Neural crest cell (in vitro differentiated cells): ENCODE results near the gene GPR35. TPM values are rescaled to one million over a fixed set of nuclear protein-coding genes. Genes with fewer than 3 reads are reported as not detected.

Experiments
- DNase-seq: peaks from one replicate; pipeline ENCODE4 v3.0.0; 2021; ENCODE audit warnings: low read depth, mixed read lengths, low spot score
- H3K27ac Mint-ChIP-seq: one replicate; pipeline ENCODE4 v1.8.0; 2021; ENCODE audit warnings: mild to moderate bottlenecking, mixed read lengths; ENCODE audit not compliant: unreplicated experiment
- H3K27me3 Mint-ChIP-seq: 2 replicates; pipeline ENCODE4 v1.8.0; 2021; ENCODE audit warnings: low read depth, mild to moderate bottlenecking, mixed read lengths
- H3K36me3 Mint-ChIP-seq: 2 replicates; pipeline ENCODE4 v1.8.0; 2021; ENCODE audit warnings: low read depth, mild to moderate bottlenecking, mixed read lengths
- H3K4me1 Mint-ChIP-seq: 2 replicates; pipeline ENCODE4 v1.8.0; 2021; ENCODE audit warnings: mixed read lengths
- H3K4me3 Mint-ChIP-seq: one replicate; pipeline ENCODE4 v1.8.0; 2021; ENCODE audit warnings: mild to moderate bottlenecking, mixed read lengths
- H3K9me3 Mint-ChIP-seq: 2 replicates; pipeline ENCODE4 v1.8.0; 2021; ENCODE audit warnings: mixed read lengths
- total RNA-seq: library from RNA; stranded (reverse); gene quantifications from 2 replicates; pipeline ENCODE4 v1.2.1, GENCODE V29; 2021
- TF ChIP-seq, protein P1 (sequence below): fragments of 200-600 bp; sonication (generic); conservative IDR thresholded peaks from 2 replicates; pipeline ENCODE4 v1.5.0; 2021; ENCODE audit warnings: antibody characterized with exemption, mild to moderate bottlenecking

Gene GPR35
- total RNA-seq, 1 donor from 2014 or later = 1.7 TPM

DNA sequence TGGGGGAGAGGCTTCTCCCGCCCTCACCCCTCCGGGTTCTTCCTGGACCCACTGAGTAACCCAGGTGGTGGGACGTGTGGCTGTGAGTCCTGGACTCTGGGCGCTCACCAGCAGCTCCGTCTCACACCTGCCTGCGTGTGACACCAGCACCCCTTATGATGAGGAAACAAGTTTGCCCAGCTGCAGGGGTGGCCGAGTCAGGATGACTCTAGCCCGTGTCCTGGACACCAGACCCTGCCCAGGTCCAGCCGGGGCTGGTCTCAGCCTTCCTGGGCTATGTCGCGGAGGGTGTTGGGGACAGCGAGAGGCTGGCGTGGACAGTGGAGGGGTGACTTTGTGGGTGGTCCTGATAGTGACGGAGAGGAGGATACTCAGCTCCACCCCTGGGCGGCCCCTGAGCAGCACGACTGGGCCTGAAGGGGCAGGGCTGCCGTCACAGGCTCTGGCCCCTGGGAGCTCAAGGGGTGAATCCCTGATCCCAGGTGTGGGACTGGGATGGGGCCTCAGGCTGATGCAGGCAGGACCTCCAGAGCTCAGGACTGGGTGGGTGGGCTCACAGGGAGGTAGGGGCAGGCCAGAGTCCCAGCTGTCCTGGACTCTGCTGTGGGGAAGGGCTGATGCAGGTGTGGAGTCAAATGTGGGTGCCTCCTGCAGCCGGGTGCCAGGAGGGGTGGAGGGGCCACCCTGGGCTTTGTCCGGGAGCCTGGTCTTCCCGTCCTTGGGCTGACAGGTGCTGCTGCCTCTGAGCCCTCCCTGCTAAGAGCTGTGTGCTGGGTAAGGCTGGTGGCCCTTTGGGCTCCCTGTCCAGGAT lies 3.7 kb downstream of the GPR35 start:
- Mint-ChIP-seq H3K36me3 (no peaks in the 10 kb centered on the region), H3K27ac (no peak overlapping the region), H3K27me3 (no peaks in the 10 kb centered on the region), H3K4me3 (no peak overlapping the region), H3K9me3 (peaks cover 9% of the 10 kb centered on the region), H3K4me1 (no peaks in the 10 kb centered on the region)
- DNase-seq = no peak
- TF ChIP-seq, protein P1, sequence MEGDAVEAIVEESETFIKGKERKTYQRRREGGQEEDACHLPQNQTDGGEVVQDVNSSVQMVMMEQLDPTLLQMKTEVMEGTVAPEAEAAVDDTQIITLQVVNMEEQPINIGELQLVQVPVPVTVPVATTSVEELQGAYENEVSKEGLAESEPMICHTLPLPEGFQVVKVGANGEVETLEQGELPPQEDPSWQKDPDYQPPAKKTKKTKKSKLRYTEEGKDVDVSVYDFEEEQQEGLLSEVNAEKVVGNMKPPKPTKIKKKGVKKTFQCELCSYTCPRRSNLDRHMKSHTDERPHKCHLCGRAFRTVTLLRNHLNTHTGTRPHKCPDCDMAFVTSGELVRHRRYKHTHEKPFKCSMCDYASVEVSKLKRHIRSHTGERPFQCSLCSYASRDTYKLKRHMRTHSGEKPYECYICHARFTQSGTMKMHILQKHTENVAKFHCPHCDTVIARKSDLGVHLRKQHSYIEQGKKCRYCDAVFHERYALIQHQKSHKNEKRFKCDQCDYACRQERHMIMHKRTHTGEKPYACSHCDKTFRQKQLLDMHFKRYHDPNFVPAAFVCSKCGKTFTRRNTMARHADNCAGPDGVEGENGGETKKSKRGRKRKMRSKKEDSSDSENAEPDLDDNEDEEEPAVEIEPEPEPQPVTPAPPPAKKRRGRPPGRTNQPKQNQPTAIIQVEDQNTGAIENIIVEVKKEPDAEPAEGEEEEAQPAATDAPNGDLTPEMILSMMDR = no peak

DNA sequence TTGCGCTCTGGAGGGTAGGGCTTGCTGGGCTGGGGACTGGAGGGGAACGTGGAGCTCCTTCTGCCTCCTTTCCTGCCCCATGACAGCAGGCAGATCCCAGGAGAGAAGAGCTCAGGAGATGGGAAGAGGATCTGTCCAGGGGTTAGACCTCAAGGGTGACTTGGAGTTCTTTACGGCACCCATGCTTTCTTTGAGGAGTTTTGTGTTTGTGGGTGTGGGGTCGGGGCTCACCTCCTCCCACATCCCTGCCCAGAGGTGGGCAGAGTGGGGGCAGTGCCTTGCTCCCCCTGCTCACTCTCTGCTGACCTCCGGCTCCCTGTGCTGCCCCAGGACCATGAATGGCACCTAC lies 4.3 kb downstream of the GPR35 start:
- H3K4me1 Mint-ChIP-seq = no peaks in the 10 kb centered on the region
- no peaks in the 10 kb centered on the region for H3K36me3 Mint-ChIP-seq
- H3K27ac Mint-ChIP-seq = no peak overlapping the region
- no peak overlapping the region for H3K4me3 Mint-ChIP-seq
- DNase-seq = no peak
- TF ChIP-seq, protein P1 = no peak
- peaks cover 11% of the 10 kb centered on the region for H3K9me3 Mint-ChIP-seq
- no peaks in the 10 kb centered on the region for H3K27me3 Mint-ChIP-seq

DNA sequence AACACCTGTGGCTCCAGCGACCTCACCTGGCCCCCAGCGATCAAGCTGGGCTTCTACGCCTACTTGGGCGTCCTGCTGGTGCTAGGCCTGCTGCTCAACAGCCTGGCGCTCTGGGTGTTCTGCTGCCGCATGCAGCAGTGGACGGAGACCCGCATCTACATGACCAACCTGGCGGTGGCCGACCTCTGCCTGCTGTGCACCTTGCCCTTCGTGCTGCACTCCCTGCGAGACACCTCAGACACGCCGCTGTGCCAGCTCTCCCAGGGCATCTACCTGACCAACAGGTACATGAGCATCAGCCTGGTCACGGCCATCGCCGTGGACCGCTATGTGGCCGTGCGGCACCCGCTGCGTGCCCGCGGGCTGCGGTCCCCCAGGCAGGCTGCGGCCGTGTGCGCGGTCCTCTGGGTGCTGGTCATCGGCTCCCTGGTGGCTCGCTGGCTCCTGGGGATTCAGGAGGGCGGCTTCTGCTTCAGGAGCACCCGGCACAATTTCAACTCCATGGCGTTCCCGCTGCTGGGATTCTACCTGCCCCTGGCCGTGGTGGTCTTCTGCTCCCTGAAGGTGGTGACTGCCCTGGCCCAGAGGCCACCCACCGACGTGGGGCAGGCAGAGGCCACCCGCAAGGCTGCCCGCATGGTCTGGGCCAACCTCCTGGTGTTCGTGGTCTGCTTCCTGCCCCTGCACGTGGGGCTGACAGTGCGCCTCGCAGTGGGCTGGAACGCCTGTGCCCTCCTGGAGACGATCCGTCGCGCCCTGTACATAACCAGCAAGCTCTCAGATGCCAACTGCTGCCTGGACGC lies 4.9 kb downstream of the GPR35 start:
- no peak for DNase-seq
- Mint-ChIP-seq H3K4me3 (no peak overlapping the region), H3K36me3 (no peaks in the 10 kb centered on the region), H3K9me3 (peaks cover 12% of the 10 kb centered on the region), H3K27me3 (no peaks in the 10 kb centered on the region), H3K27ac (peak overlapping the region; percentile 35), H3K4me1 (no peaks in the 10 kb centered on the region)
- TF ChIP-seq, protein P1 = no peak

- Mint-ChIP-seq H3K27ac (no peak overlapping the region), H3K36me3 (no peaks in the 10 kb centered on the region), H3K27me3 (no peaks in the 10 kb centered on the region), H3K4me1 (no peaks in the 10 kb centered on the region), H3K9me3 (peaks cover 12% of the 10 kb centered on the region), H3K4me3 (no peak overlapping the region)
- TF ChIP-seq, protein P1 = no peak
- no peak for DNase-seq
These were observed 5.7 kb downstream of the GPR35 start for GRCh38 chr2:240630771-240631547.

DNA sequence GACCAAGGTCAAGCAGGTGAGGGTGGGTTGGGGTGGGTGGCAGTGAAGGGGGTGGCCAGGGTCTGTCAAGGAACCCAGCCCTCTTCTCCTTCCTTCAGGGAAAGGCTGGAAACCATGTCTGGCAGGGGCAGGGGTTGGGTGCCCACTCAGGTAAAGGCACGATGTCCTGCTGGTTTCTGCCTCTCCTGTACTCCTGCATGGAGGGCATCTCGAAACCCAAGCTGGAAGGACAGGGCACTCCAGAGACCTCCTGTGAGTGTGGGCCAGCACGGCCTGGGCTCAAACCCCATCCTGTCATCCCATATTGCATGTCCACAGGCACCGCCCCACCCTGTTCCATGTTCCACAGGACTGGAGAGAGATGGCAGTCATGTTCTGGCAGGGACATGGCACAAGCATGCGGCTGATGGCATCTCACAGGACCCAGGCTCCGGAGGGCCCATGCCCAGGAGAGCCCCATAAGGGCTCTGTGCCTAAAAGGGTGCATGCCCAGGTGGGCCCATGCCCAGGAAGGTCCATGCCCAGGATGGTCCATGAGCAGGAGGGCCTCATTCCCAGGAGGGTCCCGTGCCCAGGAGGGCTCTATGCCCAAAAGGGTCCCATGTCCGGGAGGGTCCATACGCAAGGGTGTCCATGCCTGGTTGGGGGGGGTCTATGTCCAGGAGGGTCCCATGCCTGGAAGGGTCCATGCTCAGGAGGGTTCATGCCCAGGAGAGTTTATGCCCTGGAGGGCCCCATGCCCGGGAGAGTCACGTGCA lies 6.4 kb downstream of the GPR35 start:
- TF ChIP-seq, protein P1 = no peak
- no peak for DNase-seq
- Mint-ChIP-seq H3K27me3 (no peaks in the 10 kb centered on the region), H3K9me3 (peaks cover 12% of the 10 kb centered on the region), H3K27ac (no peak overlapping the region), H3K36me3 (no peaks in the 10 kb centered on the region), H3K4me1 (no peaks in the 10 kb centered on the region), H3K4me3 (no peak overlapping the region)
